Tibial artery (tissue), 4 donors: ENCODE results near the gene TOMM6.

Experiments used
- DNase-seq, 2 donors: peaks; one replicate each; pipeline ENCODE4 v3.0.0-alpha.2; 2019
- H3K27ac ChIP-seq, 2 donors: fragments of 200-600 bp; sonication (generic) in 1 of 2; 1 replicate in 1 of 2; 2 replicates in 1 of 2; pipeline ENCODE4 v1.5.1; 2018 to 2019; ENCODE audit warnings: mild to moderate bottlenecking in 1 of 2
- H3K27me3 ChIP-seq, 2 donors: fragments of 200-600 bp; sonication (generic) in 1 of 2; one replicate each; pipeline versions ENCODE4 v1.5.1 to v1.6.0; 2016 to 2019
- H3K36me3 ChIP-seq, 3 donors: fragments of 200-600 bp; sonication (generic) in 2 of 3; one replicate each; pipeline ENCODE4 v1.5.1; 2016 to 2019; ENCODE audit warnings: mild to moderate bottlenecking in 2 of 3
- H3K4me1 ChIP-seq, 4 donors: fragments of 200-600 bp; sonication (generic) in 2 of 4; 1 replicate in 3 of 4; 2 replicates in 1 of 4; pipeline ENCODE4 v1.5.1; 2016 to 2019
- H3K4me3 ChIP-seq, 2 donors: fragments of 200-600 bp; sonication (generic) in 1 of 2; 1 replicate in 1 of 2; 2 replicates in 1 of 2; pipeline ENCODE4 v1.5.1; 2018 to 2019; ENCODE audit warnings: mild to moderate bottlenecking in 2 of 2
- H3K9me3 ChIP-seq, 3 donors: fragments of 200-600 bp; sonication (generic) in 1 of 3; one replicate each; pipeline ENCODE4 v1.5.1; 2016 to 2019
- CTCF ChIP-seq, 2 experiments: fragments of 200-600 bp in 1 of 2; fragments of 450-650 bp in 1 of 2; IDR thresholded peaks; one replicate each; pipeline ENCODE4 v1.5.1; 2017 to 2019; ENCODE audit warnings: antibody characterized with exemption in 2 of 2, mild to moderate bottlenecking in 1 of 2, moderate library complexity in 1 of 2
- intact Hi-C: fragments of 100-400 bp; cut with DNase I; formaldehyde crosslinking; loops from one replicate; pipeline ENCODE4 v1.15.0; 2023; ENCODE audit warnings: low total_unique reads

TOMM6 gene

DNA sequence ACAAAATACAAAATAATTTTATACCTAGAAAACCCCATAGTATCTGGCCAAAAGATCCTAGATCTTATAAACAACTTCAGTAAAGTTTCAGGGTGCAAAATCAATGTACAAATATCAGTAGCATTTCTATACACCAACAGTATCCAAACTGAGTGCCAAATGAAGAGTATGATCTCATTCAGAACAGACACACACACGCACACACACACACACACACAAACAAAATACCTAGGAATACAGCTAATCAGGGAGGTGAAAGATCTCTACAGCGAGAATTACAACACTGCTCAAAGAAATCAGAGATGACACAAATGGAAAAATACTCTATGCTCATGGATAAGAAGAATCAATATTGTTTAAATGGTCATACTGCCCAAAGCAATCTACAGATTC, 49.2 kb downstream of the TOMM6 start:
- H3K27ac ChIP-seq: no peak overlapping the region
- no peak for DNase-seq
- no peaks in the 10 kb centered on the region for H3K9me3 ChIP-seq
- H3K27me3 ChIP-seq: no peaks in the 10 kb centered on the region
- H3K4me1 ChIP-seq: no peaks in the 10 kb centered on the region
- no peak overlapping the region for H3K4me3 ChIP-seq
- no peaks in the 10 kb centered on the region for H3K36me3 ChIP-seq
- intact Hi-C loops: no loop called here
- no peak for TF ChIP-seq CTCF (IDR thresholded peaks at IDR 0.05)
